Measurements from ENCODE around the gene POLR2C. TPM values are rescaled to one million over a fixed set of nuclear protein-coding genes. Genes with fewer than 3 reads are reported as not detected.

The POLR2C gene
- total and polyA plus RNA-seq, 10 of the 15 experiments (the other 5 are each of a cell fraction or from before 2014, with no cell fraction given): 26.9 to 93.0 (median 57.8) TPM

DNA sequence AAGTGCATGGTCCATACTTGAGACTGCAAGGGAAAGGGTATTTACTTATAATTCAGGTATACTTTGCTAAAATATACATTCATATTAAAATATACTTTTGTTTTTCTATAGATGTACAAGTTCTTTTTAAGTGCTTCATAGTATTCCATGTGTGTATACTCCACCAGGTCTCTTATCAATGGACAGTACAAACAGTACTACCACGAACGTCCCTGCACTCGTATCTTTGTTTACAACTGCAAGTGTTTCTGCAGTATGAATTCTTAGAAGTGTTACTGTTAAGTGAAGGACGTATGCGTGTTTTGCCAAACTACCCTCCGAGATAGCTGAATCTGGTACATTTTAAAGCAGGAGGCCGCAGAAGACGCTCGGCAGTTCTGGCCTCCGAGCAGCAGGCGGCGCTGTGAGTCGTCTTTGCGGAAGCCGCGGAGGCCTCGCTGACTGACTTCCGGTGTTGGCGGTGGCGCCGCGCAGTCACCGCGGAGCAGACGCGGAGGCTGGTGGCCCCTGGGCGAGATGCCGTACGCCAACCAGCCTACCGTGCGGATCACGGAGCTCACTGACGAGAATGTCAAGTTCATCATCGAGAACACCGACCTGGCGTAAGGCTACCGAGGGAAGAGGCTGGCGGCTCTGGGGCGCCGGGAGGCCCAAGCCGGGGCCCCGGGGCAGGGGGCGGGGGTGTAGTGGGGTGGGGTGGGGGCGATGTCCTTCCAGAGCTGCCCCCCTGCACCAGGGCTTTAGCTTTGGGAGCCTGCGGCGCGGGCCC is at the start of gene POLR2C (continued):
- TF ChIP-seq, protein P1, sequence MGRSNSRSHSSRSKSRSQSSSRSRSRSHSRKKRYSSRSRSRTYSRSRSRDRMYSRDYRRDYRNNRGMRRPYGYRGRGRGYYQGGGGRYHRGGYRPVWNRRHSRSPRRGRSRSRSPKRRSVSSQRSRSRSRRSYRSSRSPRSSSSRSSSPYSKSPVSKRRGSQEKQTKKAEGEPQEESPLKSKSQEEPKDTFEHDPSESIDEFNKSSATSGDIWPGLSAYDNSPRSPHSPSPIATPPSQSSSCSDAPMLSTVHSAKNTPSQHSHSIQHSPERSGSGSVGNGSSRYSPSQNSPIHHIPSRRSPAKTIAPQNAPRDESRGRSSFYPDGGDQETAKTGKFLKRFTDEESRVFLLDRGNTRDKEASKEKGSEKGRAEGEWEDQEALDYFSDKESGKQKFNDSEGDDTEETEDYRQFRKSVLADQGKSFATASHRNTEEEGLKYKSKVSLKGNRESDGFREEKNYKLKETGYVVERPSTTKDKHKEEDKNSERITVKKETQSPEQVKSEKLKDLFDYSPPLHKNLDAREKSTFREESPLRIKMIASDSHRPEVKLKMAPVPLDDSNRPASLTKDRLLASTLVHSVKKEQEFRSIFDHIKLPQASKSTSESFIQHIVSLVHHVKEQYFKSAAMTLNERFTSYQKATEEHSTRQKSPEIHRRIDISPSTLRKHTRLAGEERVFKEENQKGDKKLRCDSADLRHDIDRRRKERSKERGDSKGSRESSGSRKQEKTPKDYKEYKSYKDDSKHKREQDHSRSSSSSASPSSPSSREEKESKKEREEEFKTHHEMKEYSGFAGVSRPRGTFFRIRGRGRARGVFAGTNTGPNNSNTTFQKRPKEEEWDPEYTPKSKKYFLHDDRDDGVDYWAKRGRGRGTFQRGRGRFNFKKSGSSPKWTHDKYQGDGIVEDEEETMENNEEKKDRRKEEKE (IDR thresholded peaks at IDR 0.05): no peak
- TF ChIP-seq FOS (IDR thresholded peaks at IDR 0.05; ENCODE audit: borderline replicate concordance, extremely low read depth, insufficient read length) (no peak), MEF2A (IDR thresholded peaks at IDR 0.05; ENCODE audit: insufficient read depth, low read depth, low read length) (0 out of 2 replicates have a peak, but pooled peaks have one; percentile 50), PAX5 (IDR thresholded peaks at IDR 0.05; ENCODE audit: borderline replicate concordance, low read depth, low read length) (no peak), SUPT20H (IDR thresholded peaks at IDR 0.05; ENCODE audit: borderline replicate concordance, control insufficient read depth, low read depth, low read length) (no peak), TCF7 (IDR thresholded peaks at IDR 0.05; ENCODE audit: borderline replicate concordance) (no peak), STAT3 (IDR thresholded peaks at IDR 0.05; ENCODE audit: low read depth, low read length) (no peak), YBX1 (IDR thresholded peaks at IDR 0.05) (no peak), JUNB (IDR thresholded peaks at IDR 0.05) (no peak), IRF4 (IDR thresholded peaks at IDR 0.05; ENCODE audit: low read depth, low read length) (no peak), EED (IDR thresholded peaks at IDR 0.05; ENCODE audit: low read depth) (no peak), RBBP5 (conservative IDR thresholded peaks at IDR 0.05) (no peak), RCOR1 (conservative IDR thresholded peaks at IDR 0.05; ENCODE audit: low read depth, low read length) (no peak), RELA (IDR thresholded peaks at IDR 0.05; ENCODE audit: borderline replicate concordance, partially characterized antibody) (peak; percentile 77), GATAD2B (conservative IDR thresholded peaks at IDR 0.05; ENCODE audit: low read depth) (peak; percentile 29; the same call in 1 of the 2 replicates), SUZ12 (IDR thresholded peaks at IDR 0.05; ENCODE audit: unreplicated experiment) (no peak), ESRRA (IDR thresholded peaks at IDR 0.05; ENCODE audit: low read length) (no peak), CBFB (IDR thresholded peaks at IDR 0.05; ENCODE audit: low read depth) (peak; percentile 88), CEBPB (IDR thresholded peaks at IDR 0.05; ENCODE audit: borderline replicate concordance in 1 of 2, low read depth in 2 of 2, low read length in 2 of 2) (no peak), MTA2 (IDR thresholded peaks at IDR 0.05; ENCODE audit: low read depth) (no peak), KLF5 (IDR thresholded peaks at IDR 0.05; ENCODE audit: partially characterized antibody) (no peak), NR2C1 (IDR thresholded peaks at IDR 0.05) (peak; percentile 34; the same call in 1 of the 2 replicates), CREM (IDR thresholded peaks at IDR 0.05; ENCODE audit: low read depth) (peak; percentile 78)
- TF ChIP-seq, protein P2, sequence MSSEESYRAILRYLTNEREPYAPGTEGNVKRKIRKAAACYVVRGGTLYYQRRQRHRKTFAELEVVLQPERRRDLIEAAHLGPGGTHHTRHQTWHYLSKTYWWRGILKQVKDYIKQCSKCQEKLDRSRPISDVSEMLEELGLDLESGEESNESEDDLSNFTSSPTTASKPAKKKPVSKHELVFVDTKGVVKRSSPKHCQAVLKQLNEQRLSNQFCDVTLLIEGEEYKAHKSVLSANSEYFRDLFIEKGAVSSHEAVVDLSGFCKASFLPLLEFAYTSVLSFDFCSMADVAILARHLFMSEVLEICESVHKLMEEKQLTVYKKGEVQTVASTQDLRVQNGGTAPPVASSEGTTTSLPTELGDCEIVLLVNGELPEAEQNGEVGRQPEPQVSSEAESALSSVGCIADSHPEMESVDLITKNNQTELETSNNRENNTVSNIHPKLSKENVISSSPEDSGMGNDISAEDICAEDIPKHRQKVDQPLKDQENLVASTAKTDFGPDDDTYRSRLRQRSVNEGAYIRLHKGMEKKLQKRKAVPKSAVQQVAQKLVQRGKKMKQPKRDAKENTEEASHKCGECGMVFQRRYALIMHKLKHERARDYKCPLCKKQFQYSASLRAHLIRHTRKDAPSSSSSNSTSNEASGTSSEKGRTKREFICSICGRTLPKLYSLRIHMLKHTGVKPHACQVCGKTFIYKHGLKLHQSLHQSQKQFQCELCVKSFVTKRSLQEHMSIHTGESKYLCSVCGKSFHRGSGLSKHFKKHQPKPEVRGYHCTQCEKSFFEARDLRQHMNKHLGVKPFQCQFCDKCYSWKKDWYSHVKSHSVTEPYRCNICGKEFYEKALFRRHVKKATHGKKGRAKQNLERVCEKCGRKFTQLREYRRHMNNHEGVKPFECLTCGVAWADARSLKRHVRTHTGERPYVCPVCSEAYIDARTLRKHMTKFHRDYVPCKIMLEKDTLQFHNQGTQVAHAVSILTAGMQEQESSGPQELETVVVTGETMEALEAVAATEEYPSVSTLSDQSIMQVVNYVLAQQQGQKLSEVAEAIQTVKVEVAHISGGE (CRISPR knock-in tag; IDR thresholded peaks at IDR 0.05): no peak
- TF ChIP-seq, protein P3, sequence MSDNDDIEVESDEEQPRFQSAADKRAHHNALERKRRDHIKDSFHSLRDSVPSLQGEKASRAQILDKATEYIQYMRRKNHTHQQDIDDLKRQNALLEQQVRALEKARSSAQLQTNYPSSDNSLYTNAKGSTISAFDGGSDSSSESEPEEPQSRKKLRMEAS (IDR thresholded peaks at IDR 0.05; ENCODE audit: low read depth, low read length): no peak
